Chondrocyte (in vitro differentiated cells): ENCODE data around the gene RERG. TPM values are rescaled to one million over a fixed set of nuclear protein-coding genes. Genes with fewer than 3 reads are reported as not detected.
A peak's percentile ranks its signal among the peaks of the same experiment; 100 is the strongest.

Experiments
- DNase-seq: peaks from one replicate; pipeline ENCODE4 v3.0.0; 2021; ENCODE audit warnings: mixed read lengths, low spot score
- H3K27ac Mint-ChIP-seq: one replicate; pipeline ENCODE4 v1.8.0; 2021; ENCODE audit warnings: mild to moderate bottlenecking, moderate library complexity, mixed read lengths; ENCODE audit not compliant: unreplicated experiment
- H3K27me3 Mint-ChIP-seq: 2 replicates; pipeline ENCODE4 v1.8.0; 2021; ENCODE audit warnings: low read depth, mixed read lengths
- H3K36me3 Mint-ChIP-seq: 2 replicates; pipeline ENCODE4 v1.8.0; 2021; ENCODE audit warnings: low read depth, mixed read lengths
- H3K4me1 Mint-ChIP-seq: 2 replicates; pipeline ENCODE4 v1.8.0; 2021; ENCODE audit warnings: low read depth, mild to moderate bottlenecking, mixed read lengths
- H3K4me3 Mint-ChIP-seq: one replicate; pipeline ENCODE4 v1.8.0; 2021; ENCODE audit warnings: mild to moderate bottlenecking, moderate library complexity, mixed read lengths; ENCODE audit not compliant: unreplicated experiment
- H3K9me3 Mint-ChIP-seq: 2 replicates; pipeline ENCODE4 v1.8.0; 2021; ENCODE audit warnings: low read depth, mixed read lengths
- total RNA-seq: library from RNA; stranded (reverse); gene quantifications from 3 replicates; pipeline ENCODE4 v1.2.1, GENCODE V29; 2021
- TF ChIP-seq, protein P1 (sequence below): fragments of 200-600 bp; sonication (generic); IDR thresholded peaks from 2 replicates; pipeline ENCODE4 v1.5.0; 2021; ENCODE audit warnings: antibody characterized with exemption, mild to moderate bottlenecking, moderate library complexity

The RERG gene
- total RNA-seq, 1 donor from 2014 or later = 10.1 TPM

DNA sequence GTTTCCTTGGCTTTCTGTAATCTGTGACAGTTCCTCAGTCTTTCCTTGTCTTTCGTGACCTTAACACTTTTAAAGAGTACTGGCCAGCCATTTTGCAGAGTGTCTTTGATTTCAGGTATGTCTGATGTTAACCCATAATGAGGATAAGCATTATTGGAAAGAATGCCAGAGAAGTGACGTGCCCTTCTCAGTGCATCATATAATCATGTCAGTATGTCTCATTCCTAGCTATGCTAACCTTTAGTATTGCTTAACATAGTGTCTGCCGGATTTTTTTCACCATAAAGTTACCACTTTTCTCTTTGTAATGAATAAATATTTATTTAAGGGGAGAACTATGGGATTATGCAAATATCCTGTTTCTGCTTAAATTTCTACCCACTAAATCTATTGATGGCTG, 28.5 kb downstream of the RERG start:
- Mint-ChIP-seq H3K27ac (peak overlapping the region; percentile 65), H3K9me3 (no peaks in the 10 kb centered on the region), H3K27me3 (no peaks in the 10 kb centered on the region), H3K36me3 (peaks cover 2% of the 10 kb centered on the region), H3K4me1 (peaks cover 54% of the 10 kb centered on the region), H3K4me3 (no peak overlapping the region)
- no peak for DNase-seq
- TF ChIP-seq, protein P1, sequence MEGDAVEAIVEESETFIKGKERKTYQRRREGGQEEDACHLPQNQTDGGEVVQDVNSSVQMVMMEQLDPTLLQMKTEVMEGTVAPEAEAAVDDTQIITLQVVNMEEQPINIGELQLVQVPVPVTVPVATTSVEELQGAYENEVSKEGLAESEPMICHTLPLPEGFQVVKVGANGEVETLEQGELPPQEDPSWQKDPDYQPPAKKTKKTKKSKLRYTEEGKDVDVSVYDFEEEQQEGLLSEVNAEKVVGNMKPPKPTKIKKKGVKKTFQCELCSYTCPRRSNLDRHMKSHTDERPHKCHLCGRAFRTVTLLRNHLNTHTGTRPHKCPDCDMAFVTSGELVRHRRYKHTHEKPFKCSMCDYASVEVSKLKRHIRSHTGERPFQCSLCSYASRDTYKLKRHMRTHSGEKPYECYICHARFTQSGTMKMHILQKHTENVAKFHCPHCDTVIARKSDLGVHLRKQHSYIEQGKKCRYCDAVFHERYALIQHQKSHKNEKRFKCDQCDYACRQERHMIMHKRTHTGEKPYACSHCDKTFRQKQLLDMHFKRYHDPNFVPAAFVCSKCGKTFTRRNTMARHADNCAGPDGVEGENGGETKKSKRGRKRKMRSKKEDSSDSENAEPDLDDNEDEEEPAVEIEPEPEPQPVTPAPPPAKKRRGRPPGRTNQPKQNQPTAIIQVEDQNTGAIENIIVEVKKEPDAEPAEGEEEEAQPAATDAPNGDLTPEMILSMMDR = no peak

GRCh38 chr12:15188127-15188526, 33.1 kb downstream of the RERG start:
- no peaks in the 10 kb centered on the region for H3K9me3 Mint-ChIP-seq
- H3K4me3 Mint-ChIP-seq = no peak overlapping the region
- H3K27me3 Mint-ChIP-seq = no peaks in the 10 kb centered on the region
- H3K4me1 Mint-ChIP-seq = peaks cover 30% of the 10 kb centered on the region
- no peak overlapping the region for H3K27ac Mint-ChIP-seq
- H3K36me3 Mint-ChIP-seq = peaks cover 3% of the 10 kb centered on the region
- DNase-seq = no peak
- TF ChIP-seq, protein P1 = no peak

DNA sequence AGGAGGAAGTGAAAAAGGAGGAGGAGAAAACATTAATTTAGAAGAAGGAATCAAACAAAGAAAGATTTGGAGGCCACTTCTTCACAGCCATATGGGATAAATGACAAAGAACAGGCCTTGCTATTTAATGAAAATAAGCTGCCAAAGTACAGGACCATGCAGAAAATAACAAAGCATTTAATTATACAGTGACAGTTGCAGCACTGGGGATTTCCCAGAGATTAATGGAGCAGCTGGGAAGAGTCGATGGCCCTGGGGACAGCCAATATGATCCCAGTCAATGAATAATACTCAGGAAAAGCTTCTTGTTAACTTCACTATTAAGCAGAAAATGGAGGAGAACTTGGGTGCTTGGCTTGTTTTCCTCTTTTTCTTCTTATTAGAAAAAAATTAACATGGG, 34.6 kb downstream of the RERG start:
- Mint-ChIP-seq H3K4me3 (no peak overlapping the region), H3K27me3 (no peaks in the 10 kb centered on the region), H3K36me3 (peaks cover 3% of the 10 kb centered on the region), H3K9me3 (no peaks in the 10 kb centered on the region), H3K27ac (no peak overlapping the region), H3K4me1 (peaks cover 23% of the 10 kb centered on the region)
- no peak for DNase-seq
- TF ChIP-seq, protein P1 = no peak

GRCh38 chr12:15184484-15184883, 36.7 kb downstream of the RERG start:
- peaks cover 3% of the 10 kb centered on the region for H3K36me3 Mint-ChIP-seq
- no peak overlapping the region for H3K4me3 Mint-ChIP-seq
- no peaks in the 10 kb centered on the region for H3K9me3 Mint-ChIP-seq
- no peak overlapping the region for H3K27ac Mint-ChIP-seq
- peaks cover 41% of the 10 kb centered on the region for H3K4me1 Mint-ChIP-seq
- TF ChIP-seq, protein P1 = no peak
- H3K27me3 Mint-ChIP-seq = no peaks in the 10 kb centered on the region
- DNase-seq = no peak

GRCh38 chr12:15183821-15184220, 37.4 kb downstream of the RERG start:
- Mint-ChIP-seq H3K4me1 (peaks cover 42% of the 10 kb centered on the region), H3K27me3 (no peaks in the 10 kb centered on the region), H3K4me3 (no peak overlapping the region), H3K36me3 (peaks cover 1% of the 10 kb centered on the region), H3K27ac (no peak overlapping the region), H3K9me3 (no peaks in the 10 kb centered on the region)
- TF ChIP-seq, protein P1 = no peak
- DNase-seq = no peak
